Suprapubic skin (tissue), 4 donors: Measurements from ENCODE around the gene SYT14.

Experiments used
- CTCF ChIP-seq, 2 donors: fragments of 200-600 bp in 1 of 2; fragments of 450-650 bp in 1 of 2; sonication (generic) in 1 of 2; IDR thresholded peaks; one replicate each; pipeline ENCODE4 v1.5.1; 2016 to 2019; ENCODE audit warnings: antibody characterized with exemption in 2 of 2, mild to moderate bottlenecking in 1 of 2, moderate library complexity in 1 of 2
- EP300 ChIP-seq: sonication (generic); formaldehyde crosslinking; IDR thresholded peaks from one replicate; pipeline ENCODE4 v1.6.1; 2017; ENCODE audit warnings: antibody characterized with exemption
- POLR2A ChIP-seq, 2 donors: fragments of 450-650 bp; IDR thresholded peaks; one replicate each; pipeline ENCODE4 v1.6.1; 2017; ENCODE audit warnings: antibody characterized with exemption in 2 of 2, mild to moderate bottlenecking in 2 of 2, moderate library complexity in 2 of 2
- POLR2AphosphoS5 ChIP-seq, 3 donors: sonication (generic); formaldehyde crosslinking; IDR thresholded peaks; one replicate each; pipeline ENCODE4 v1.6.1; 2017; ENCODE audit warnings: antibody characterized with exemption in 3 of 3

DNA sequence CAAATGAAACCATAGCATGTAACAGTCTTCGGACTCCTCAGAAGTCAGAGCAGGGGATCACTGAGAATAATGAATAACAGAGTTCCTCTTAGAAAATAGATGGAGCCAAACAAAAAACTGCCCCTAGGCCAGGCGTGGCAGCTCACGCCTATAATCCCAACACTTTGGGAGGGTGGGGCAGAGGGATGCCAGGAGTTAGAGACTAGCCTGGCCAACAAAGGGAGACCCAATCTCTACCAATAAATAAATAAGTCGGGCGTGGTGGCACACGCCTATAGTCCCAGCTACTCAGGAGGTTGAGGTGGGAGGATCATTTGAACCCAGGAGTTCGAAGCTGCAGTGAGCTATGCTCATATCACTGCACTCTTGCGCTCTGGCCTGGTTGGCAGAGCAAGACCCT is 236.1 kb downstream of the SYT14 start:
- TF ChIP-seq CTCF (IDR thresholded peaks at IDR 0.05) (no peak), EP300 (no peak), POLR2A (IDR thresholded peaks at IDR 0.05) (no peak), POLR2AphosphoS5 (IDR thresholded peaks at IDR 0.05) (no peak)
